NCI-H774 (cell line): ENCODE measurements around the gene HDAC8.

Experiments
- DNase-seq: peaks from one replicate; lab custom pipeline; 2025; lab: John Stamatoyannopoulos, UW

HDAC8 gene

GRCh38 chrX:72294497-72294896, 278.1 kb downstream of the HDAC8 start:
- no peak for DNase-seq

- DNase-seq, result no peak
Observed at GRCh38 chrX:72282302-72282701, 290.3 kb downstream of the HDAC8 start.

GRCh38 chrX:72280321-72280845, 292.3 kb downstream of the HDAC8 start:
- DNase-seq, result no peak
